Neural progenitor cell (in vitro differentiated cells): ENCODE data around the gene CTNNA1. TPM values are rescaled to one million over a fixed set of nuclear protein-coding genes. Genes with fewer than 3 reads are reported as not detected.
"Not testable (repeated sequence)": the region's sequence is repeated elsewhere in the genome, so short reads cannot be mapped to it uniquely, and the experiment has no call there.

Experiments
- DNase-seq: peaks from one replicate; pipeline ENCODE4 v3.0.0-alpha.2; 2016; ENCODE audit warnings: low spot score
- H2AFZ ChIP-seq: fragments of 200-600 bp; sonication (generic); replicated peaks from 2 replicates; pipeline ENCODE4 v1.6.1; 2016; ENCODE audit warnings: antibody characterized with exemption
- H3F3A ChIP-seq: fragments of 200-600 bp; sonication (generic); 2 replicates; pipeline ENCODE4 v1.6.1; 2016; ENCODE audit warnings: antibody characterized with exemption, low read depth
- H3K27ac ChIP-seq: fragments of 200-600 bp; sonication (generic); 2 replicates; pipeline ENCODE4 v1.5.1; 2016; ENCODE audit warnings: mild to moderate bottlenecking
- H3K27me3 ChIP-seq: fragments of 200-600 bp; sonication (generic); 2 replicates; pipeline ENCODE4 v1.6.1; 2016; ENCODE audit warnings: mild to moderate bottlenecking, moderate library complexity
- H3K36me3 ChIP-seq: fragments of 200-600 bp; sonication (generic); 2 replicates; pipeline ENCODE4 v1.5.1; 2016
- H3K4me1 ChIP-seq: fragments of 200-600 bp; sonication (generic); 2 replicates; pipeline ENCODE4 v1.6.1; 2016; ENCODE audit warnings: mixed run types
- H3K4me2 ChIP-seq: fragments of 200-600 bp; sonication (generic); 2 replicates; pipeline ENCODE4 v1.6.1; 2016
- H3K4me3 ChIP-seq: fragments of 200-600 bp; sonication (generic); 2 replicates; pipeline ENCODE4 v1.5.1; 2016
- H3K79me2 ChIP-seq: fragments of 200-600 bp; sonication (generic); 2 replicates; pipeline ENCODE4 v1.6.1; 2016; ENCODE audit warnings: low read depth
- H3K9ac ChIP-seq: fragments of 200-600 bp; sonication (generic); 2 replicates; pipeline ENCODE4 v1.6.1; 2016
- H3K9me3 ChIP-seq: fragments of 200-600 bp; sonication (generic); 2 replicates; pipeline ENCODE4 v1.5.1; 2016; ENCODE audit warnings: low read depth
- H4K20me1 ChIP-seq: fragments of 200-600 bp; sonication (generic); 2 replicates; pipeline ENCODE4 v1.6.1; 2016; ENCODE audit warnings: low read depth
- H3K27ac Mint-ChIP-seq: 3 replicates; pipeline ENCODE4 v1.8.0; 2021; ENCODE audit warnings: mixed read lengths
- H3K27me3 Mint-ChIP-seq: 2 replicates; pipeline ENCODE4 v1.8.0; 2022; ENCODE audit warnings: low read depth, mild to moderate bottlenecking, inconsistent platforms, moderate library complexity, mixed read lengths; ENCODE audit not compliant: insufficient read depth
- H3K36me3 Mint-ChIP-seq: 3 replicates; pipeline ENCODE4 v1.8.0; 2021; ENCODE audit warnings: mixed read lengths
- H3K4me1 Mint-ChIP-seq: 3 replicates; pipeline ENCODE4 v1.8.0; 2021; ENCODE audit warnings: mixed read lengths
- H3K4me3 Mint-ChIP-seq: 3 replicates; pipeline ENCODE4 v1.8.0; 2021; ENCODE audit warnings: mild to moderate bottlenecking, moderate library complexity, mixed read lengths
- H3K9me3 Mint-ChIP-seq: 3 replicates; pipeline ENCODE4 v1.8.0; 2020; ENCODE audit warnings: mixed read lengths
- EZH2 ChIP-seq: fragments of 200-600 bp; sonication (generic); IDR thresholded peaks from 2 replicates; pipeline ENCODE4 v1.6.1; 2017; ENCODE audit warnings: antibody characterized with exemption, mild to moderate bottlenecking, moderate library complexity
- EZH2phosphoT487 ChIP-seq: fragments of 200-600 bp; sonication (generic); IDR thresholded peaks from 2 replicates; pipeline ENCODE4 v1.6.1; 2017; ENCODE audit warnings: antibody characterized with exemption
- total RNA-seq: library from RNA; depleted of rRNA; stranded (reverse); fragments of >200 nt; gene quantifications from 2 replicates; pipeline ENCODE4 v1.2.3, GENCODE V29; 2015; ENCODE audit warnings: low replicate concordance
- TF ChIP-seq, protein P1 (sequence below): fragments of 200-600 bp; sonication (generic); IDR thresholded peaks from 2 replicates; pipeline ENCODE4 v1.5.1; 2017; ENCODE audit warnings: antibody characterized with exemption, mild to moderate bottlenecking

Gene CTNNA1
- total RNA-seq, 1 donor from 2014 or later, result 305 TPM

- Histone ChIP-seq H3K4me2 (no peak overlapping the region), H3K9ac (no peak overlapping the region), H3K36me3 (no peaks in the 10 kb centered on the region), H3K4me1 (peaks cover 8% of the 10 kb centered on the region), H3K4me3 (no peak overlapping the region), H3F3A (no peaks in the 10 kb centered on the region), H3K27me3 (no peaks in the 10 kb centered on the region), H3K9me3 (no peaks in the 10 kb centered on the region), H3K27ac (no peak overlapping the region), H3K79me2 (peaks cover 78% of the 10 kb centered on the region), H2AFZ (no peak overlapping the region), H4K20me1 (peaks cover 49% of the 10 kb centered on the region)
- Mint-ChIP-seq H3K27me3 (peaks cover 2% of the 10 kb centered on the region), H3K36me3 (peaks cover 26% of the 10 kb centered on the region), H3K27ac (no peak overlapping the region), H3K9me3 (no peaks in the 10 kb centered on the region), H3K4me1 (peaks cover 31% of the 10 kb centered on the region), H3K4me3 (no peak overlapping the region)
- TF ChIP-seq EZH2 (no peak), EZH2phosphoT487 (no peak)
- TF ChIP-seq, protein P1, sequence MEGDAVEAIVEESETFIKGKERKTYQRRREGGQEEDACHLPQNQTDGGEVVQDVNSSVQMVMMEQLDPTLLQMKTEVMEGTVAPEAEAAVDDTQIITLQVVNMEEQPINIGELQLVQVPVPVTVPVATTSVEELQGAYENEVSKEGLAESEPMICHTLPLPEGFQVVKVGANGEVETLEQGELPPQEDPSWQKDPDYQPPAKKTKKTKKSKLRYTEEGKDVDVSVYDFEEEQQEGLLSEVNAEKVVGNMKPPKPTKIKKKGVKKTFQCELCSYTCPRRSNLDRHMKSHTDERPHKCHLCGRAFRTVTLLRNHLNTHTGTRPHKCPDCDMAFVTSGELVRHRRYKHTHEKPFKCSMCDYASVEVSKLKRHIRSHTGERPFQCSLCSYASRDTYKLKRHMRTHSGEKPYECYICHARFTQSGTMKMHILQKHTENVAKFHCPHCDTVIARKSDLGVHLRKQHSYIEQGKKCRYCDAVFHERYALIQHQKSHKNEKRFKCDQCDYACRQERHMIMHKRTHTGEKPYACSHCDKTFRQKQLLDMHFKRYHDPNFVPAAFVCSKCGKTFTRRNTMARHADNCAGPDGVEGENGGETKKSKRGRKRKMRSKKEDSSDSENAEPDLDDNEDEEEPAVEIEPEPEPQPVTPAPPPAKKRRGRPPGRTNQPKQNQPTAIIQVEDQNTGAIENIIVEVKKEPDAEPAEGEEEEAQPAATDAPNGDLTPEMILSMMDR, result no peak
- DNase-seq, result no peak
These were observed 80.7 kb downstream of the CTNNA1 start for GRCh38 chr5:138833726-138834480.

GRCh38 chr5:138834853-138835252, 81.6 kb downstream of the CTNNA1 start:
- not testable (repeated sequence) for H2AFZ ChIP-seq, H3K4me3 Mint-ChIP-seq, H3K9ac ChIP-seq, H3K4me1 ChIP-seq, H3K27me3 ChIP-seq, H3K27ac Mint-ChIP-seq, H3F3A ChIP-seq, H3K4me2 ChIP-seq, H3K9me3 Mint-ChIP-seq, H3K27ac ChIP-seq, DNase-seq, H3K4me3 ChIP-seq, H3K27me3 Mint-ChIP-seq, H3K36me3 ChIP-seq, H3K9me3 ChIP-seq
- peaks cover 88% of the 10 kb centered on the region for H3K79me2 ChIP-seq
- peaks cover 58% of the 10 kb centered on the region for H4K20me1 ChIP-seq
- Mint-ChIP-seq H3K4me1 (peaks cover 29% of the 10 kb centered on the region), H3K36me3 (peaks cover 21% of the 10 kb centered on the region)

GRCh38 chr5:138837160-138837559, 83.9 kb downstream of the CTNNA1 start:
- Mint-ChIP-seq H3K27ac (no peak overlapping the region), H3K9me3 (no peaks in the 10 kb centered on the region), H3K27me3 (no peaks in the 10 kb centered on the region), H3K4me1 (peaks cover 24% of the 10 kb centered on the region), H3K36me3 (peaks cover 18% of the 10 kb centered on the region), H3K4me3 (no peak overlapping the region)
- Histone ChIP-seq H3K4me2 (no peak overlapping the region), H3K27me3 (no peaks in the 10 kb centered on the region), H2AFZ (no peak overlapping the region), H3K36me3 (no peaks in the 10 kb centered on the region), H3K27ac (no peak overlapping the region), H3K79me2 (peaks cover 95% of the 10 kb centered on the region), H4K20me1 (peaks cover 50% of the 10 kb centered on the region), H3K9me3 (no peaks in the 10 kb centered on the region), H3K9ac (no peak overlapping the region), H3K4me1 (peaks cover 8% of the 10 kb centered on the region), H3K4me3 (no peak overlapping the region), H3F3A (no peaks in the 10 kb centered on the region)
- DNase-seq, result no peak
- no peak for TF ChIP-seq EZH2phosphoT487
- no peak for TF ChIP-seq EZH2

GRCh38 chr5:138840103-138840502, 86.9 kb downstream of the CTNNA1 start:
- Mint-ChIP-seq H3K27me3 (no peaks in the 10 kb centered on the region), H3K36me3 (peaks cover 12% of the 10 kb centered on the region), H3K4me1 (peaks cover 8% of the 10 kb centered on the region), H3K4me3 (no peak overlapping the region), H3K27ac (no peak overlapping the region), H3K9me3 (no peaks in the 10 kb centered on the region)
- H3K27me3 ChIP-seq, result no peaks in the 10 kb centered on the region
- H3K79me2 ChIP-seq, result peaks cover 95% of the 10 kb centered on the region
- no peak overlapping the region for H3K9ac ChIP-seq
- H3K4me1 ChIP-seq, result peaks cover 18% of the 10 kb centered on the region
- H3K36me3 ChIP-seq, result no peaks in the 10 kb centered on the region
- H3F3A ChIP-seq, result no peaks in the 10 kb centered on the region
- H3K27ac ChIP-seq, result no peak overlapping the region
- no peak overlapping the region for H3K4me3 ChIP-seq
- no peak for DNase-seq
- H4K20me1 ChIP-seq, result peaks cover 38% of the 10 kb centered on the region
- H2AFZ ChIP-seq, result no peak overlapping the region
- no peak overlapping the region for H3K4me2 ChIP-seq
- H3K9me3 ChIP-seq, result no peaks in the 10 kb centered on the region
- TF ChIP-seq EZH2phosphoT487 (no peak), EZH2 (no peak)
- TF ChIP-seq, protein P1, result no peak
